BLaER1 treated with 17β-estradiol and CSF1 and Interleukin-3, amounts not matched to agents 10 nM and 100 nM (cell line): ENCODE measurements around the gene MPHOSPH10.
"Not testable (repeated sequence)": the region's sequence is repeated elsewhere in the genome, so short reads cannot be mapped to it uniquely, and the experiment has no call there.

ENCODE experiments used
- H3K27ac ChIP-seq, 11 experiments: shearing (Covaris generic); formaldehyde crosslinking; 2 replicates each; pipeline ENCODE4 v1.8.1; 2022
- H3K27me3 ChIP-seq, 11 experiments: shearing (Covaris generic); formaldehyde crosslinking; 2 replicates each; pipeline ENCODE4 v1.8.1; 2022
- H3K36me3 ChIP-seq, 11 experiments: shearing (Covaris generic); formaldehyde crosslinking; 2 replicates each; pipeline ENCODE4 v1.8.1; 2022
- H3K4me1 ChIP-seq, 10 experiments: shearing (Covaris generic); formaldehyde crosslinking; 2 replicates each; pipeline ENCODE4 v1.8.1; 2022
- H3K4me2 ChIP-seq, 11 experiments: shearing (Covaris generic); formaldehyde crosslinking; 2 replicates each; pipeline ENCODE4 v1.8.1; 2022
- H3K4me3 ChIP-seq, 10 experiments: shearing (Covaris generic); formaldehyde crosslinking; 2 replicates each; pipeline ENCODE4 v1.8.1; 2022
- H3K9ac ChIP-seq, 11 experiments: shearing (Covaris generic); formaldehyde crosslinking; 2 replicates each; pipeline ENCODE4 v1.8.1; 2022
- H3K9me3 ChIP-seq, 11 experiments: shearing (Covaris generic); formaldehyde crosslinking; replicated peaks in 1 of 11; 2 replicates each; pipeline ENCODE4 v1.8.1; 2022
- H4K20me1 ChIP-seq, 11 experiments: shearing (Covaris generic); formaldehyde crosslinking; 2 replicates each; pipeline ENCODE4 v1.8.1; 2022
- Cebpa-rat ChIP-seq, 11 experiments: shearing (Covaris generic); IDR thresholded peaks; 2 replicates each; pipeline ENCODE4 v1.8.1; 2022

MPHOSPH10 gene

GRCh38 chr2:71121479-71121878 lies 9.0 kb upstream of the MPHOSPH10 start:
- no peak for TF ChIP-seq Cebpa-rat (IDR thresholded peaks at IDR 0.05)
- H3K4me2 ChIP-seq = no peak overlapping the region
- no peaks in the 10 kb centered on the region for H3K4me1 ChIP-seq
- no peaks in the 10 kb centered on the region for H3K27me3 ChIP-seq
- H3K9ac ChIP-seq = no peak overlapping the region
- H3K4me3 ChIP-seq = no peak overlapping the region
- peaks cover 0 to 10% (median 0%) of the 10 kb centered on the region in 11 experiments; a peak in 6 of 22 replicates for H3K9me3 ChIP-seq
- peaks cover 38 to 71% (median 61%) of the 10 kb centered on the region in 11 experiments for H3K36me3 ChIP-seq
- no peaks in the 10 kb centered on the region for H4K20me1 ChIP-seq
- no peak overlapping the region for H3K27ac ChIP-seq

- no peak overlapping the region for H3K9ac ChIP-seq
- no peaks in the 10 kb centered on the region for H3K27me3 ChIP-seq
- H3K9me3 ChIP-seq = peaks cover 0 to 10% (median 0%) of the 10 kb centered on the region in 11 experiments; a peak in 6 of 22 replicates
- peaks cover 34 to 64% (median 52%) of the 10 kb centered on the region in 11 experiments for H3K36me3 ChIP-seq
- H3K4me2 ChIP-seq = no peak overlapping the region
- no peak overlapping the region for H3K4me3 ChIP-seq
- no peaks in the 10 kb centered on the region for H4K20me1 ChIP-seq
- no peak for TF ChIP-seq Cebpa-rat (IDR thresholded peaks at IDR 0.05)
- H3K4me1 ChIP-seq = peaks cover 0 to 4% (median 2%) of the 10 kb centered on the region in 10 experiments; a peak in 6 of 20 replicates
- no peak overlapping the region for H3K27ac ChIP-seq
Observed at GRCh38 chr2:71122387-71123298, 7.8 kb upstream of the MPHOSPH10 start.

- TF ChIP-seq Cebpa-rat (IDR thresholded peaks at IDR 0.05) = no peak
- Histone ChIP-seq H3K4me3 (no peak overlapping the region), H3K9ac (no peak overlapping the region), H3K27ac (no peak overlapping the region), H3K9me3 (peaks cover 0 to 10% (median 0%) of the 10 kb centered on the region in 11 experiments; a peak in 6 of 22 replicates), H3K4me2 (no peak overlapping the region), H3K36me3 (peaks cover 17 to 39% (median 33%) of the 10 kb centered on the region in 11 experiments), H3K27me3 (no peaks in the 10 kb centered on the region), H3K4me1 (peaks cover 13 to 20% (median 18%) of the 10 kb centered on the region in 10 experiments), H4K20me1 (no peaks in the 10 kb centered on the region)
Observed at GRCh38 chr2:71125506-71126294, 4.7 kb upstream of the MPHOSPH10 start.

GRCh38 chr2:71126957-71127356 lies 3.5 kb upstream of the MPHOSPH10 start:
- H3K4me2 ChIP-seq = no peak overlapping the region
- no peak overlapping the region for H3K27ac ChIP-seq
- H3K36me3 ChIP-seq = peaks cover 17 to 33% (median 24%) of the 10 kb centered on the region in 11 experiments
- no peak overlapping the region for H3K9ac ChIP-seq
- H4K20me1 ChIP-seq = peaks cover 0 to 10% (median 9%) of the 10 kb centered on the region in 11 experiments; a peak in 16 of 22 replicates
- no peaks in the 10 kb centered on the region for H3K27me3 ChIP-seq
- no peak overlapping the region for H3K4me3 ChIP-seq
- peaks cover 0 to 10% (median 0%) of the 10 kb centered on the region in 11 experiments; a peak in 6 of 22 replicates for H3K9me3 ChIP-seq
- peaks cover 22 to 29% (median 26%) of the 10 kb centered on the region in 10 experiments for H3K4me1 ChIP-seq
- TF ChIP-seq Cebpa-rat (IDR thresholded peaks at IDR 0.05) = no peak

GRCh38 chr2:71129114-71129901 lies 1.1 kb upstream of the MPHOSPH10 start:
- peak overlapping the region; percentile 80 to 90 (median 86) for H3K9ac ChIP-seq

GRCh38 chr2:71129902-71130151 lies 607 bp upstream of the MPHOSPH10 start:
- TF ChIP-seq Cebpa-rat (IDR thresholded peaks at IDR 0.05) = no peak
- H3K4me1 ChIP-seq = peaks cover 28 to 43% (median 34%) of the 10 kb centered on the region in 10 experiments
- peak overlapping the region; percentile 74 to 89 (median 81) for H3K4me3 ChIP-seq
- peak overlapping the region; percentile 80 to 90 (median 86) for H3K9ac ChIP-seq
- H3K4me2 ChIP-seq = peak overlapping the region; percentile 77 to 97 (median 86)
- H3K9me3 ChIP-seq = no peaks in the 10 kb centered on the region
- H3K27ac ChIP-seq = peak overlapping the region; percentile 73 to 89 (median 85); a peak in 21 of 22 replicates
- no peaks in the 10 kb centered on the region for H3K27me3 ChIP-seq
- H3K36me3 ChIP-seq = peaks cover 9 to 37% (median 22%) of the 10 kb centered on the region in 11 experiments
- H4K20me1 ChIP-seq = peaks cover 0 to 36% (median 24%) of the 10 kb centered on the region in 11 experiments; a peak in 17 of 22 replicates

More at GRCh38 chr2:71129114-71129901, 1.1 kb upstream of the MPHOSPH10 start:
- Histone ChIP-seq H3K4me1 (peaks cover 28 to 43% (median 34%) of the 10 kb centered on the region in 10 experiments), H3K27ac (peak overlapping the region; percentile 73 to 89 (median 85); a peak in 21 of 22 replicates), H3K27me3 (no peaks in the 10 kb centered on the region), H3K4me3 (peak overlapping the region; percentile 74 to 89 (median 81)), H3K36me3 (peaks cover 6 to 33% (median 18%) of the 10 kb centered on the region in 11 experiments; a peak in 21 of 22 replicates), H3K4me2 (peak overlapping the region; percentile 77 to 97 (median 86)), H3K9me3 (no peaks in the 10 kb centered on the region), H4K20me1 (peaks cover 0 to 33% (median 24%) of the 10 kb centered on the region in 11 experiments; a peak in 17 of 22 replicates)
- TF ChIP-seq Cebpa-rat (IDR thresholded peaks at IDR 0.05) = no peak

- Histone ChIP-seq H3K4me2 (peak overlapping the region; percentile 82 to 99 (median 94)), H4K20me1 (peaks cover 0 to 43% (median 24%) of the 10 kb centered on the region in 11 experiments; a peak in 17 of 22 replicates), H3K36me3 (peaks cover 19 to 48% (median 33%) of the 10 kb centered on the region in 11 experiments), H3K9me3 (no peaks in the 10 kb centered on the region), H3K4me3 (peak overlapping the region; percentile 74 to 89 (median 81)), H3K27me3 (no peaks in the 10 kb centered on the region), H3K4me1 (peaks cover 28 to 43% (median 34%) of the 10 kb centered on the region in 10 experiments), H3K9ac (peak overlapping the region; percentile 80 to 90 (median 86)), H3K27ac (peak overlapping the region; percentile 73 to 89 (median 85))
- no peak for TF ChIP-seq Cebpa-rat (IDR thresholded peaks at IDR 0.05)
Observed at GRCh38 chr2:71130905-71131244, 441 bp downstream of the MPHOSPH10 start.

GRCh38 chr2:71131387-71132166 lies 1.1 kb downstream of the MPHOSPH10 start:
- Histone ChIP-seq H3K4me2 (peak overlapping the region; percentile 82 to 99 (median 94)), H3K9ac (peak overlapping the region; percentile 80 to 90 (median 86)), H4K20me1 (peaks cover 0 to 47% (median 24%) of the 10 kb centered on the region in 11 experiments; a peak in 17 of 22 replicates), H3K27ac (peak overlapping the region; percentile 73 to 89 (median 85); a peak in 17 of 22 replicates), H3K4me1 (peaks cover 28 to 43% (median 34%) of the 10 kb centered on the region in 10 experiments), H3K4me3 (peak overlapping the region; percentile 74 to 89 (median 81)), H3K36me3 (peaks cover 26 to 55% (median 40%) of the 10 kb centered on the region in 11 experiments)
- not testable (repeated sequence) for H3K9me3 ChIP-seq, H3K27me3 ChIP-seq
